Islet of Langerhans (tissue), 1 donor: ENCODE measurements around the gene FDX1.

ENCODE experiments used
- FAIRE-seq: peaks from one replicate; lab custom pipeline; 2011; peaks lifted over from hg19 to GRCh38; lab: Jason Lieb, UNC

The FDX1 gene

GRCh38 chr11:110469127-110469526 is 39.4 kb downstream of the FDX1 start:
- no peak for FAIRE-seq

- no peak for FAIRE-seq
These were observed 41.0 kb downstream of the FDX1 start for GRCh38 chr11:110470716-110471115.

- no peak for FAIRE-seq
These were observed 41.6 kb downstream of the FDX1 start for GRCh38 chr11:110471371-110471770.

GRCh38 chr11:110472858-110473257 is 43.1 kb downstream of the FDX1 start:
- FAIRE-seq, result no peak

- FAIRE-seq, result no peak
These were observed 44.0 kb downstream of the FDX1 start for GRCh38 chr11:110473706-110474105.

GRCh38 chr11:110474578-110474977 is 44.8 kb downstream of the FDX1 start:
- FAIRE-seq, result no peak

- no peak for FAIRE-seq
These were observed 45.9 kb downstream of the FDX1 start for GRCh38 chr11:110475671-110476070.

GRCh38 chr11:110478410-110478809 is 48.7 kb downstream of the FDX1 start:
- FAIRE-seq, result no peak

GRCh38 chr11:110479108-110480101 is 49.7 kb downstream of the FDX1 start:
- FAIRE-seq, result no peak

- FAIRE-seq, result no peak
These were observed 51.8 kb downstream of the FDX1 start for GRCh38 chr11:110481523-110481922.

GRCh38 chr11:110486156-110486555 is 56.4 kb downstream of the FDX1 start:
- no peak for FAIRE-seq

- no peak for FAIRE-seq
These were observed 58.7 kb downstream of the FDX1 start for GRCh38 chr11:110488446-110488845.

GRCh38 chr11:110490886-110491285 is 61.1 kb downstream of the FDX1 start:
- no peak for FAIRE-seq

GRCh38 chr11:110491577-110492320 is 62.0 kb downstream of the FDX1 start:
- FAIRE-seq, result no peak

GRCh38 chr11:110492321-110492685 is 62.6 kb downstream of the FDX1 start:
- FAIRE-seq, result no peak

- FAIRE-seq, result no peak
These were observed 63.6 kb downstream of the FDX1 start for GRCh38 chr11:110493346-110493745.

GRCh38 chr11:110497231-110497978 is 67.7 kb downstream of the FDX1 start:
- no peak for FAIRE-seq

GRCh38 chr11:110501428-110501827 is 71.7 kb downstream of the FDX1 start:
- FAIRE-seq, result no peak

GRCh38 chr11:110505528-110506284 is 76.0 kb downstream of the FDX1 start:
- no peak for FAIRE-seq

GRCh38 chr11:110507328-110507727 is 77.6 kb downstream of the FDX1 start:
- FAIRE-seq, result no peak

GRCh38 chr11:110508786-110509185 is 79.0 kb downstream of the FDX1 start:
- no peak for FAIRE-seq

- no peak for FAIRE-seq
These were observed 79.7 kb downstream of the FDX1 start for GRCh38 chr11:110509472-110509871.
